Activated CD4-positive, alpha-beta T cell treated with anti-CD3 and anti-CD28 coated beads, Interleukin-2, amount 10 ng/mL, durations not matched to agents 24 days and 14 days (primary cell): ENCODE measurements around the gene PITPNM3. TPM values are rescaled to one million over a fixed set of nuclear protein-coding genes. Genes with fewer than 3 reads are reported as not detected.

Experiments
- DNase-seq: peaks from one replicate; pipeline ENCODE4 v3.0.0; 2022
- H3K27ac Mint-ChIP-seq: one replicate; pipeline ENCODE4 v1.8.0; 2022; ENCODE audit warnings: mild to moderate bottlenecking, mixed read lengths
- H3K27me3 Mint-ChIP-seq: one replicate; pipeline ENCODE4 v1.8.0; 2022; ENCODE audit warnings: mixed read lengths
- H3K36me3 Mint-ChIP-seq: one replicate; pipeline ENCODE4 v1.8.0; 2022; ENCODE audit warnings: low read depth, mild to moderate bottlenecking, mixed read lengths
- H3K4me1 Mint-ChIP-seq: one replicate; pipeline ENCODE4 v1.8.0; 2021; ENCODE audit warnings: mixed read lengths
- H3K4me3 Mint-ChIP-seq: one replicate; pipeline ENCODE4 v1.8.0; 2022; ENCODE audit warnings: mild to moderate bottlenecking, moderate library complexity, mixed read lengths
- H3K9me3 Mint-ChIP-seq: one replicate; pipeline ENCODE4 v1.8.0; 2021; ENCODE audit warnings: mixed read lengths
- intact Hi-C: fragments of 100-400 bp; cut with micrococcal nuclease; formaldehyde crosslinking; loops from one replicate; pipeline ENCODE4 v1.15.1; 2023
- total RNA-seq: library from RNA; stranded (reverse); gene quantifications from 2 replicates; pipeline ENCODE4 v1.2.3, GENCODE V29; 2022

Gene PITPNM3
- total RNA-seq, 1 donor from 2014 or later, result 0.77 TPM

- H3K4me1 Mint-ChIP-seq, result peaks cover 18% of the 10 kb centered on the region
- no peaks in the 10 kb centered on the region for H3K27me3 Mint-ChIP-seq
- H3K36me3 Mint-ChIP-seq, result peaks cover 3% of the 10 kb centered on the region
- H3K4me3 Mint-ChIP-seq, result no peak overlapping the region
- no peak for DNase-seq
- intact Hi-C loops, result loop anchor here (10.0 kb wide), 1 partner anchor 96 kb away; no protein-coding TSS in a partner anchor
- no peaks in the 10 kb centered on the region for H3K9me3 Mint-ChIP-seq
- H3K27ac Mint-ChIP-seq, result no peak overlapping the region
Measured at GRCh38 chr17:6570731-6571451, 14.5 kb upstream of the PITPNM3 start.

GRCh38 chr17:6569370-6570285 is 13.3 kb upstream of the PITPNM3 start:
- Mint-ChIP-seq H3K27me3 (peaks cover under 1% of the 10 kb centered on the region), H3K9me3 (no peaks in the 10 kb centered on the region), H3K4me1 (peaks cover 6% of the 10 kb centered on the region), H3K36me3 (no peaks in the 10 kb centered on the region), H3K4me3 (no peak overlapping the region), H3K27ac (no peak overlapping the region)
- intact Hi-C loops, result loop anchor here (10.0 kb wide), 1 partner anchor 95 kb away; no protein-coding TSS in a partner anchor
- DNase-seq, result no peak

DNA sequence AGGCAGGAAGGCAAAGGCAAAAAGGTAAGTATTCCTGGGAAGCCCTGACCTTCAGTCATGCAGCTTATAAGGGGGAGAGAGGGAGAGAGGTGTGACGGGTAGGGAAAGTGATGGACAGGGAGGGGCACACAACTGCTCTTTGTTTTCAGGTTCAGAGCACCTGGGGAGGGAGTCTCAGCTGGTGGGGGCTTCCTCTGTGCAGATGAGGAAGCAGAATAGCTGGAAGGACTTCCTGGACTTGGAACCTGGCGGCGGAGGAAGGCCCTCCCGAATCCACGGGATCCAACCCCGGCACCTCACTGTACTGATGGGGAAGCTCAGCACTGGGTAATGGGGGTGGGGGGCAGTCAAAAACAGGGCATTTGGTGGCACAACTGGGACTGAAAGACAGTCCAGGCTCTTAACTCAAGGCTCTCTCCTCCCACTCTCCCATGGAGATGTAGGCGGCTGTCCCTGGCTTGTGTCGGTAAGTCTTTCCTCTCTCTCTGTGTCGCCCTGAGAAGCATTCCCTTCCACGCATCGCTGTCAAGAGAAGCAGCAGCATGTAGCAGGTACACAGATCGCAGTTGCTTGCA is 11.9 kb upstream of the PITPNM3 start:
- no peaks in the 10 kb centered on the region for H3K9me3 Mint-ChIP-seq
- no peak overlapping the region for H3K4me3 Mint-ChIP-seq
- H3K36me3 Mint-ChIP-seq, result no peaks in the 10 kb centered on the region
- no peak overlapping the region for H3K27ac Mint-ChIP-seq
- intact Hi-C loops, result no loop called here
- DNase-seq, result no peak
- H3K4me1 Mint-ChIP-seq, result peaks cover 2% of the 10 kb centered on the region
- peaks cover 5% of the 10 kb centered on the region for H3K27me3 Mint-ChIP-seq

DNA sequence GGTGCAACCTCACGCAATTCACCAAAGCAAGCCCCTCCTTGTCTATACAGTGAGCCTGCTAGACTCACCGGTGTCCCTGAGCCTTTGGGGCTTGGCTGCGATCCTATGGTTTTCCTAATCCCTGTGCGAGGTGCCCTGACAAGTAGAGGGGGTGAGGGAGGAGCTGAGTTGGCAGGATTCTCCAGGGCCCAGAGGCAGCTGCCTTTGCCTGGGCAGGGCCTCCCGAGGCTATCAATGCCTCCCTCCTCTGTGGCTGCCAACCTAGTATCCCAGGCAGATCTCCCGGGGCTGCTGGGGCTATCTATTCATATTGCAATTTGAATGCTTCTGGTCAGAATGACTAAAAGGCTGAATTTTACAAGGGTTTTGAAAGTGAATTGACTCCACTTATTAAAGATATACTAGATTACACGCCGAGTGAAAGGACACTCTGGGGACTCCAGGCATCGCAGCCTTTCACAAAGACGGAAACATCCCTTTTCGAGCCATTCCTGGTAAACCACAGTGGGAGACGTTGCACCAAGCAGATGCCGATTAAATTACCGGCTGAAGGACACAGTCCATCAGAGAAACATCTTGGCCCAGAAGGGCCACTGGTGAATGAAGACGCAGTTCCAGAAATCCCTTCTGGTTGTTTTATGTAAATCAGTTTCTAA is 11.3 kb upstream of the PITPNM3 start:
- no peak for DNase-seq
- Mint-ChIP-seq H3K4me3 (no peak overlapping the region), H3K27ac (no peak overlapping the region), H3K9me3 (no peaks in the 10 kb centered on the region), H3K4me1 (peaks cover 2% of the 10 kb centered on the region), H3K36me3 (no peaks in the 10 kb centered on the region), H3K27me3 (peaks cover 5% of the 10 kb centered on the region)
- intact Hi-C loops, result no loop called here

- Mint-ChIP-seq H3K27ac (no peak overlapping the region), H3K4me1 (no peaks in the 10 kb centered on the region)
- intact Hi-C loops, result no loop called here
Measured at GRCh38 chr17:6561446-6561845, 5.1 kb upstream of the PITPNM3 start.

DNA sequence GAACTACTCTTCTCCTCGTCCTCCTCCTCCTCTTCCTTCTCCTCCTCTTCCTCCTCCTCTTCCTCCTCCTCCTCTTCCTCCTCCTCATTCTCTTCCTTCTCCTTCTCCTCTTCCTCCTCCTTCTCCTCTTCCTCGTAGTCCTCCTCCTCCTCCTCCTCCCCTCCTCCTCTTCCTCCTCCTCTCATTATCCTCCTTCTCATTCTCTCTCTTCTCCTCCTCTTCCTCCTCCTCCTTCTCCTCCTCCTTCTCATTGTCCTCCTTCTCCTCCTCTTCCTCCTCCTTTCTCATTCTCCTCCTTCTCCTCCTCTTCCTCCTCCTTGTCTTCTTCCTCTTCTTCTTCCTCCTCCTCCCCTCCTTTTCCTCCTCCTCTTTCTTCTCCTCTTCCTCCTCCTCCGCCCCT is 4.1 kb upstream of the PITPNM3 start:
- Mint-ChIP-seq H3K27ac (no peak overlapping the region), H3K4me1 (peaks cover under 1% of the 10 kb centered on the region), H3K27me3 (peaks cover 32% of the 10 kb centered on the region), H3K9me3 (no peaks in the 10 kb centered on the region), H3K36me3 (no peaks in the 10 kb centered on the region), H3K4me3 (no peak overlapping the region)
- intact Hi-C loops, result no loop called here
- no peak for DNase-seq

More at GRCh38 chr17:6561446-6561845, 5.1 kb upstream of the PITPNM3 start:
- H3K27me3 Mint-ChIP-seq, result peaks cover 31% of the 10 kb centered on the region
- no peaks in the 10 kb centered on the region for H3K9me3 Mint-ChIP-seq
- no peak for DNase-seq
- H3K4me3 Mint-ChIP-seq, result no peak overlapping the region
- no peaks in the 10 kb centered on the region for H3K36me3 Mint-ChIP-seq

DNA sequence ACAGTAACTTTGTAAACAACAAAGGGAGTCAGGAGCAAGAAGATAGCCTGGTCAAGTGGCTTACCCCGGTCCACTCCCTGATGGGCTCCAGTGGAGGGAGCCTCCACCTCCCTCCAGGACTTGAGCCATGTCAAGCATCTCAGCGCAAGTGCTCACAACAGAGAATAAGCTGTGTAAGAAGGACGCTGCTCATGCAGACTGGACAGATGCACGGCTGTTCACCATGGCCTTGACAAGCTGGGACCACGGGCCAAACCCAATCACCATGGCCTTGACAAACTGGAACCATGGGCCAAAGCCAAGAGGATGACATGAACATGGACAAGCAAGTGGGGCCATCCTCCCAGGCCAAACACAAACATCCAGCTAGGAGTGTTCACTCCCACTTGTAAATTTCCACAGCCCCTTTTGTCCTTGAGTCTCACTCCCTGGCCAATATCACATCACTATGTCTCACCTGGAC is 3.4 kb upstream of the PITPNM3 start:
- intact Hi-C loops, result no loop called here
- DNase-seq, result no peak
- Mint-ChIP-seq H3K36me3 (no peaks in the 10 kb centered on the region), H3K27me3 (peaks cover 39% of the 10 kb centered on the region), H3K4me1 (peaks cover 7% of the 10 kb centered on the region), H3K9me3 (no peaks in the 10 kb centered on the region), H3K4me3 (no peak overlapping the region), H3K27ac (no peak overlapping the region)

- H3K4me3 Mint-ChIP-seq, result no peak overlapping the region
- no peaks in the 10 kb centered on the region for H3K36me3 Mint-ChIP-seq
- H3K27me3 Mint-ChIP-seq, result peaks cover 43% of the 10 kb centered on the region
- no peak overlapping the region for H3K27ac Mint-ChIP-seq
- peaks cover 7% of the 10 kb centered on the region for H3K4me1 Mint-ChIP-seq
- DNase-seq, result no peak
- intact Hi-C loops, result no loop called here
- no peaks in the 10 kb centered on the region for H3K9me3 Mint-ChIP-seq
Measured at GRCh38 chr17:6558932-6559752, 2.8 kb upstream of the PITPNM3 start.

- DNase-seq, result no peak
- no peaks in the 10 kb centered on the region for H3K36me3 Mint-ChIP-seq
- H3K4me3 Mint-ChIP-seq, result no peak overlapping the region
- intact Hi-C loops, result no loop called here
- H3K9me3 Mint-ChIP-seq, result no peaks in the 10 kb centered on the region
- H3K27ac Mint-ChIP-seq, result no peak overlapping the region
- H3K27me3 Mint-ChIP-seq, result peaks cover 49% of the 10 kb centered on the region
- peaks cover 7% of the 10 kb centered on the region for H3K4me1 Mint-ChIP-seq
Measured at GRCh38 chr17:6558276-6558675, 1.9 kb upstream of the PITPNM3 start.

GRCh38 chr17:6557040-6557438 is 684 bp upstream of the PITPNM3 start:
- Mint-ChIP-seq H3K9me3 (no peaks in the 10 kb centered on the region), H3K4me1 (peaks cover 7% of the 10 kb centered on the region), H3K4me3 (no peak overlapping the region), H3K27ac (no peak overlapping the region), H3K27me3 (peaks cover 54% of the 10 kb centered on the region), H3K36me3 (no peaks in the 10 kb centered on the region)
- no peak for DNase-seq
- intact Hi-C loops, result no loop called here

DNA sequence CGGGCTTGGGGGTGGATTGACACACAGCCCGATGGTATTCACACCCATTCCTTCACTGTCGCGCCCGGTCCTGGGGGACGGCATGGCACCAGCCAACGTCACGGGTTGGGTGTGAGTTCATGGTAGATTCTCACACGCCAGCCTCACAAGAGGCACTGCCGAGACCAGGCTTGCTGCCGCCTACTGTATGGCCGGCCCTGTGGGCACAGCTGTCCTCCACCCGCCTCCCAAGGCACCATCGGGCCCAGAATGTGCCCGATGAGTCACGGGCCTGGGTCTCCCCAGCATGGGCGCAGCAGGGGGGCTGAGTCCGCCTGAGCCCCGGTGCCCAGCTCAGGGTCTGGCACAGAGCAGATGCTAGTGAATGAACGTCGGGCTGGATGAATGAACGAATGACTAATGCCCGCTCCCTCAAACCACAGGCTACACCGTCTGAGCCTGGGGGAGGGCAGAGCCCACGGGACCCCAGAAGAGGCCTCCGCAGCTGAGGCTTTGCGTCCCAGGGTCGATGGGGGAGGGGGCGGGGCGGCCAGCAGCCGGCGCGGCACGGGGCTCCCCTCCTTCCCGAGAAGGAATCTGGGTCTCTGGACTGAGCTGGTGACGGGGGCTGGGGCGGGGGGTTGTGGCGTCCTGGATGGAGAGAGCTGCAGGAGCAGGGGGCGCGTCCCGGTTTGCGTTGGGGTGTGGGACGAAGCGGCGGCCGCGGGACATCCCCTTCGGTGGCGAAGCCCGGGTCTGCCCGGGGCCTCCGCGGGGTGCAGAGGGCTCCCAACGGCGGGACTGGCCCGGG is 829 bp downstream of the PITPNM3 start:
- intact Hi-C loops, result no loop called here
- no peaks in the 10 kb centered on the region for H3K36me3 Mint-ChIP-seq
- H3K4me3 Mint-ChIP-seq, result peak overlapping the region; percentile 72
- H3K4me1 Mint-ChIP-seq, result peaks cover 7% of the 10 kb centered on the region
- no peak for DNase-seq
- H3K27ac Mint-ChIP-seq, result no peak overlapping the region
- peaks cover 53% of the 10 kb centered on the region for H3K27me3 Mint-ChIP-seq
- no peaks in the 10 kb centered on the region for H3K9me3 Mint-ChIP-seq

GRCh38 chr17:6554871-6555330 is 1.5 kb downstream of the PITPNM3 start:
- Mint-ChIP-seq H3K4me3 (peak overlapping the region; percentile 34), H3K4me1 (peaks cover 7% of the 10 kb centered on the region), H3K36me3 (no peaks in the 10 kb centered on the region), H3K27me3 (peaks cover 47% of the 10 kb centered on the region), H3K27ac (peak overlapping the region; percentile 25), H3K9me3 (no peaks in the 10 kb centered on the region)
- no peak for DNase-seq
- intact Hi-C loops, result no loop called here
